ENCODE data around the gene SUV39H1.
"Not testable (repeated sequence)": the region's sequence is repeated elsewhere in the genome, so short reads cannot be mapped to it uniquely, and the experiment has no call there.

The SUV39H1 gene

GRCh38 chrX:48696301-48696908 is at the start of gene SUV39H1:
SUV39H1 (plus strand) TSS chrX:48696734; CDS start chrX:48696785, 51 bp downstream.
- TF ChIP-seq CTCF (IDR thresholded peaks at IDR 0.05; ENCODE audit: extremely low read depth, insufficient read depth, missing control alignments), result no peak
- peak; percentile 96 for DNase-seq (ENCODE audit: low spot score)
- in situ Hi-C loops (cut with MboI; ENCODE audit: low pct_unique_long_range_greater_than_20kb, low sequenced_read_pairs, unreplicated experiment), result no loop called here

GRCh38 chrX:48648336-48648751 is 48.2 kb upstream of the SUV39H1 start:
- in situ Hi-C loops (cut with MboI; ENCODE audit: low pct_unique_long_range_greater_than_20kb, low sequenced_read_pairs, unreplicated experiment), result no loop called here
- DNase-seq (ENCODE audit: low spot score), result no peak
- peak; percentile 45 for TF ChIP-seq CTCF (IDR thresholded peaks at IDR 0.05; ENCODE audit: extremely low read depth, insufficient read depth, missing control alignments)

- DNase-seq (ENCODE audit: low spot score), result no peak
- in situ Hi-C loops (cut with MboI; ENCODE audit: low pct_unique_long_range_greater_than_20kb, low sequenced_read_pairs, unreplicated experiment), result no loop called here
Observed at GRCh38 chrX:48649102-48649501, 47.4 kb upstream of the SUV39H1 start.

GRCh38 chrX:48652055-48652579 is 44.4 kb upstream of the SUV39H1 start:
- in situ Hi-C loops (cut with MboI; ENCODE audit: low pct_unique_long_range_greater_than_20kb, low sequenced_read_pairs, unreplicated experiment), result not testable (repeated sequence)

More at GRCh38 chrX:48649102-48649501, 47.4 kb upstream of the SUV39H1 start:
- no peak for TF ChIP-seq CTCF (IDR thresholded peaks at IDR 0.05; ENCODE audit: extremely low read depth, insufficient read depth, missing control alignments)

GRCh38 chrX:48654746-48655145 is 41.8 kb upstream of the SUV39H1 start:
- in situ Hi-C loops (cut with MboI; ENCODE audit: low pct_unique_long_range_greater_than_20kb, low sequenced_read_pairs, unreplicated experiment); DNase-seq (ENCODE audit: low spot score): not testable (repeated sequence)

More at GRCh38 chrX:48652055-48652579, 44.4 kb upstream of the SUV39H1 start:
- DNase-seq (ENCODE audit: low spot score), result not testable (repeated sequence)

GRCh38 chrX:48659686-48660085 is 36.8 kb upstream of the SUV39H1 start:
- DNase-seq (ENCODE audit: low spot score); in situ Hi-C loops (cut with MboI; ENCODE audit: low pct_unique_long_range_greater_than_20kb, low sequenced_read_pairs, unreplicated experiment): not testable (repeated sequence)

- DNase-seq (ENCODE audit: low spot score), result no peak
- TF ChIP-seq CTCF (IDR thresholded peaks at IDR 0.05; ENCODE audit: extremely low read depth, insufficient read depth, missing control alignments), result no peak
- in situ Hi-C loops (cut with MboI; ENCODE audit: low pct_unique_long_range_greater_than_20kb, low sequenced_read_pairs, unreplicated experiment), result no loop called here
Observed at GRCh38 chrX:48663241-48663640, 33.3 kb upstream of the SUV39H1 start.

GRCh38 chrX:48664156-48664555 is 32.4 kb upstream of the SUV39H1 start:
- no peak for TF ChIP-seq CTCF (IDR thresholded peaks at IDR 0.05; ENCODE audit: extremely low read depth, insufficient read depth, missing control alignments)
- in situ Hi-C loops (cut with MboI; ENCODE audit: low pct_unique_long_range_greater_than_20kb, low sequenced_read_pairs, unreplicated experiment), result no loop called here
- no peak for DNase-seq (ENCODE audit: low spot score)

Measured in GM13977 (cell line).